ENCODE results near the gene PPP1R16B. TPM values are rescaled to one million over a fixed set of nuclear protein-coding genes. Genes with fewer than 3 reads are reported as not detected.

PPP1R16B gene
- 1 to 10 TPM in 5 of 6 experiments, under 1 TPM in 1; 0.62 to 4.0 (median 2.3) TPM for total RNA-seq
- long read RNA-seq, partial matches to known transcripts: 0 of 1 reads
- long read RNA-seq, other reads (novel, unspliced or antisense): 1 of 1 reads

- peak within 1 kb of the TSS; percentile 49 to 75 (median 49) for H3K27ac ChIP-seq
- intact Hi-C loops (cut with DNase I): no loop called here
- WGBS (ENCODE audit: insufficient coverage, low coverage, low lambda C conversion rate, missing lambda C conversion rate): 0% methylated on average over 1 of the region's 40 CpGs
- no peak for TF ChIP-seq CTCF (IDR thresholded peaks at IDR 0.05)
- peak; percentile 56 for TF ChIP-seq POLR2A (IDR thresholded peaks at IDR 0.05)
- H3K36me3 ChIP-seq: no peaks in the 10 kb centered on the region
- H3K4me3 ChIP-seq: peak within 1 kb of the TSS; percentile 41 to 50 (median 44)
- DNase-seq (peak; percentile 58 to 74 (median 69)), ATAC-seq (peak; percentile 69 to 85 (median 84))
- peaks cover 0 to 6% of the 10 kb centered on the region in 2 donors for H3K27me3 ChIP-seq
- H3K4me1 ChIP-seq: peaks cover 0 to 10% (median 0%) of the 10 kb centered on the region in 4 donors
- H3K9me3 ChIP-seq: no peaks in the 10 kb centered on the region
Observed at GRCh38 chr20:38805502-38805957, at the start of gene PPP1R16B. Gene PPP1R16B, plus strand, starts transcription at chr20:38805697. Its CDS starts 30,229 bp downstream, at chr20:38835926.

GRCh38 chr20:38757145-38757775 lies 48.2 kb upstream of the PPP1R16B start:
- WGBS (ENCODE audit: insufficient coverage, low coverage, low lambda C conversion rate, missing lambda C conversion rate): 32% methylated on average over 3 of the region's 7 CpGs
- H3K27me3 ChIP-seq: no peaks in the 10 kb centered on the region
- peak; percentile 50 to 85 (median 78) for ATAC-seq
- H3K4me1 ChIP-seq: no peaks in the 10 kb centered on the region
- DNase-seq: no peak
- no peak overlapping the region for H3K4me3 ChIP-seq
- H3K36me3 ChIP-seq: peaks cover 0 to 55% (median 29%) of the 10 kb centered on the region in 4 donors
- no peaks in the 10 kb centered on the region for H3K9me3 ChIP-seq
- TF ChIP-seq POLR2A (IDR thresholded peaks at IDR 0.05): no peak
- TF ChIP-seq CTCF (IDR thresholded peaks at IDR 0.05): no peak
- intact Hi-C loops (cut with DNase I): no loop called here
- peak overlapping the region in 1 of 3 donors; percentile 24 for H3K27ac ChIP-seq

GRCh38 chr20:38759106-38759505 lies 46.4 kb upstream of the PPP1R16B start:
- Histone ChIP-seq H3K4me3 (no peak overlapping the region), H3K9me3 (no peaks in the 10 kb centered on the region), H3K4me1 (no peaks in the 10 kb centered on the region), H3K27me3 (no peaks in the 10 kb centered on the region), H3K36me3 (peaks cover 0 to 60% (median 26%) of the 10 kb centered on the region in 4 donors), H3K27ac (no peak overlapping the region)
- ATAC-seq: no peak
- no peak for DNase-seq
- intact Hi-C loops (cut with DNase I): no loop called here
- 78% methylated on average over 6 of the region's 7 CpGs for WGBS (ENCODE audit: insufficient coverage, low coverage, low lambda C conversion rate, missing lambda C conversion rate)
- TF ChIP-seq POLR2A (IDR thresholded peaks at IDR 0.05): no peak

GRCh38 chr20:38760978-38761377 lies 44.5 kb upstream of the PPP1R16B start:
- H3K36me3 ChIP-seq: peaks cover 0 to 49% (median 22%) of the 10 kb centered on the region in 4 donors
- 95% methylated on average over 4 of the region's 4 CpGs for WGBS (ENCODE audit: insufficient coverage, low coverage, low lambda C conversion rate, missing lambda C conversion rate)

More at GRCh38 chr20:38760978-38761377, 44.5 kb upstream of the PPP1R16B start:
- H3K27ac ChIP-seq: no peak overlapping the region
- H3K9me3 ChIP-seq: no peaks in the 10 kb centered on the region
- intact Hi-C loops (cut with DNase I): no loop called here
- TF ChIP-seq CTCF (IDR thresholded peaks at IDR 0.05): no peak
- no peak for TF ChIP-seq POLR2A (IDR thresholded peaks at IDR 0.05)
- H3K4me1 ChIP-seq: peaks cover 0 to 12% (median 4%) of the 10 kb centered on the region in 4 donors
- H3K4me3 ChIP-seq: no peak overlapping the region
- no peak for ATAC-seq
- H3K27me3 ChIP-seq: no peaks in the 10 kb centered on the region
- no peak for DNase-seq

Measured in right lobe of liver (tissue), 6 donors.